Fibroblast of skin of left biceps (primary cell): ENCODE data around the gene GYS2.

Source experiments
- DNase-seq, 2 experiments: peaks; one replicate each; pipeline ENCODE4 v3.0.0-alpha.2; 2013; ENCODE audit warnings: low read depth in 2 of 2

Gene GYS2

DNA sequence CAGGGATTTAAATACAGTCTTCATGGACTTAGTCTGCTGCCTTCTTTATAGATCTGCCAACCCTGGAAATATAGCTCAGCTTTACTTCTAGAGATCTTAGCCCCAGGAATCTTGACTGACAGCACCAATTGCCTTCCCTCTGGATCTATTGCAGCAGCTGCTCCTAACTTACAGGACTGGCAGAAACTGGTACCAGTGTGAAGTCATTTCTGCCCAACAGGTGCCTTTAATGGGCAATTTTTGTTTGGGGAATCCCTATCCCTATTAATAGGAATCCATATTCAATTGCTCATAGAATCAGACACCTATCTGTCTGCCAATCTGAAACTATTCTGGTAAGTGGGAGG, 51.3 kb downstream of the GYS2 start:
- DNase-seq, result no peak

DNA sequence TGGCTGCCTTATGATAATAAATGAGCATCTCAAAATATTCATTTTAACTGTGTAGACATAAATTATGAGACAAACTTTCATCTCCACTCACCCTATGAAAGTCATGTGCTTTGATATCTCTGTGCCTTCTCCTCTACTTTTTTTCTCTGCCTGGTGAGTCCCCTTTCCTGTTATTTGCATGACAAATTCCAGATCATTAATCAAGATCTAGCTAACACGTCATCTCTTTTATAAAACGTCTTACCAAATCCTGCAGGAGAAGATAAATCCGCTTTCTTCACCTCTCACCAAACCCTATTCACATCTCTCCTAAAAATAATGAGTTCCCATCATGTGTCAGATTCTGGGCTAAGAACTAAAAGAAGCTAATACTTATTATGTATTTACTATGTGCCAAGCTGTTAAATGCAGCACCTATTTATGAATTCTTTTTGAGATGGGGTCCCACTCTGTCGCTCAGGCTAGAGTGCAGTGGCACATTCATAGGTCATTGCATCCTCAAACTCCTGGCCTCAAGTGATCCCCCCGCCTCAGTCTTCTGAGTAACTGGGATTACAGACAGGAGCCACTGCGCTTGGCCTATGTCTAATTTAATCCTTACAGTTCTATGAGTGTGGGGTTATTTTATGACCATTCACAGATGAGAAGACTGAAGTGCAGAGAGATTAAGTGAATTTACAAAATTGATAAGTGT, 51.9 kb downstream of the GYS2 start:
- no peak for DNase-seq

DNA sequence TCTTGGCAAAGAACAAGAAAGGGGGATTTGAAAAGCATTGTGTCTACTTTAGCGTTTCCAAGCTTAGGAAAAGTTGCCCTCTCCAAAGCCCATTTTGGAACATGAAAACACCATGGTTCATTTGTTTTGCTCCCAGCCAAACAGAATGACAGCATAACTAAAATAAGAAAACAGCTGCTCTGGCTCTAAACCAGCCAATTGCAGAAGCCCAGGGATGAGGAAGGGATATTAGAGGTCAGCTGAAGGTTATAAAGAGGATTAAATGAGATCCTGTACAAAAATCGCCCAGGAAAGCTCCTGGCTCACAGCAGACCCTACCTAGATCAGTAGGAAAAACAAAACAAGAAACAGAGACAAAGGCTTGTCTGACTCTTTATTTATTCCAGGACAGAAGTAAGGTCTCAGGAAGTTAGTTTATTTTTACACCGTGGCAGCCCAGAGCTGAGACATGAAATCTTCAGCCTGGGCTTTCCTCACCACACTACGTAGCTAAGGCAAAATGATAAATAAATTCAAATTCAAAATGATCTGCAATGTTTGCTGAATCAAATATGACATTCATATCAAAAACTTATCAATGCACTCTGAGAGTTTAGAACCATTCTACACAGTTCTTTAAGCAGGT, 52.7 kb downstream of the GYS2 start:
- DNase-seq, result no peak

DNA sequence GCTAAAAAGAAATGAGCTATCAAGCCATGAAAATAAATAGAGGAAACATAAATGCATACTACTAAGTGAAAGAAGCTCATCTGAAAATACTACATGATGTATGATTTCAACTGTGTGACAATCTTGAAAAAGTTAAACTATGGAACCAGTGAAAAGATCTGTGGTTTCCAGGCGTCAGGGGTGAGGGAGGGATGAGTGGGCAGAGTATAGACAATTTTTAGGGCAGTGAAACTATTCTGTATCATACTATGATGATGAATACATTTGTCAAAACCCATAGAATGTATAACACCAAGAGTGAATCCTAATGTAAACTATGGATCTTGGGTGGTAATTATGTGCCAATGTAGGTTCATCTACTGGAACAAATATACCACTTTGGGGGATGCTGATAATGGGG, 57.2 kb downstream of the GYS2 start:
- DNase-seq, result no peak

DNA sequence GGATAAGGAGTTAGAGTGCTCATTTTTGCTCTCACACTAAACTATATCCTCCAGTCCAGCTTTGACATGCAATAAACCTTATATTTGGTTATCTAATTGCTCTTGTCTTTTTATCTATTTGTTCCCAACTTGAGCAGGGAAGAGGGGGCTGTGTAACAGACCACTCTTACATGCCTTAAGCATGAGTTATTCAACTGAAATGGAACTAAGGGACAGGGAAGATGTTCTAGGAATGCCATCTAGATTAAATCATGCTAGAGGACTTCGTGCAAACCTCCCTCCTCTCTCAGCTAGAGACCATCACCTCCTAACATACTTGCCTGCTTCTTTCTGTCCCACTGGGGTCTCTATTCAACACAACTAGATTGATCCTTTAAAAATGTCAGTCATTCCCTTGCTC, 57.9 kb downstream of the GYS2 start:
- DNase-seq, result no peak

DNA sequence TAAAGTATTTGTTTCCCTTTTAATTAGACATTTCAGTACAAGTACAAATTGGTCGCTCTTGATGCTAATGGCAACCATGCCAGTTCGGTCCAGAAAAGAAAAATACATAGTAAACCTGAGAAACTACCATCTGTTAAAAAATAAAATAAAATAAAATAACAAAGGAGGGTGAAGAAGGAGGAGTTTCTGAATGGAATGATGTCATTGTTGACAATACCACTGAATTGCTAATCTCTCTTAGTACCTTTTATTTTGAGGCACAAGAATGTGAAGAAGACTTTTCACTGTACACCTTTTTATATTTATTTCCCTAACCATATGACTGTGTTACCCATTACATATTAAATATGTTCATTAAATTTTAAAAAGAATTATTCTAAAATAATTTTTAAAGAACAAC, 59.1 kb downstream of the GYS2 start:
- no peak for DNase-seq

DNA sequence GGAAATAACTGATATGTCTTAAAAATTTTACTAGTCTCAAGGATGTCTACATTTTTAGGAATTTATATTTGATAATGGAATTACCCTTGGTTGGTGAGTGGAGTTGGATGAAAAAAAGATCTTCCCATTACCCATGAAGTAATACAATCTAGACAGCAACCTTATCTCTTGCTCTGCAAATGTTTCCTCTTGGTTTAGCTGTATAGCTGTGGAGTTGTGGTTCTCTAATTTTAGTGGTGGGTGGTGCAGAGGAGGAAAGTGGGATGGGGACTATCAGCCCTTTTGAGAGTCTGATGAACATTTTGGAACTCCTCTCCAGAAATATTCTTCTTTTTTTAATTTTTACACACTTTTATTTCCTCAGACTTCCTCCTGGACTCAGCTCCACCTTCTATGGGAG, 61.5 kb downstream of the GYS2 start:
- no peak for DNase-seq

DNA sequence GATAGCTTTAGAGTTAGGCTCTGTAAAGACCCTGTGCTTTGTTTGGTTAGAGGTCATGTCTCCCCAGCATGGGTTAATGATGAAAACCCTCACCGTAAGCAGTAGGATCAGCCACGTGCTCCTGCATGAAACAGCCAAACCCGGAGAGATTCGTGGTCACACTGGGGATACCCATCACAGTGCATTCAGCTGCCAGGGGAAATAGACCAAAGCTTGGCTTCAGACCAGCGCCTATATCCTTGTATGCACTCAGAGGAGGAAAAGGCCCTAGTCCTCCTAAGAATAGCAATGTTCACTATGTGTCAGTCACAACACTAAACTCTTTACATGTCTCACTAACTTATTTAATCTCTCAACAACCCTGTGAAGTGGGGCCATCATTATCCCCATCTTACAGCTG, 62.2 kb downstream of the GYS2 start:
- no peak for DNase-seq

DNA sequence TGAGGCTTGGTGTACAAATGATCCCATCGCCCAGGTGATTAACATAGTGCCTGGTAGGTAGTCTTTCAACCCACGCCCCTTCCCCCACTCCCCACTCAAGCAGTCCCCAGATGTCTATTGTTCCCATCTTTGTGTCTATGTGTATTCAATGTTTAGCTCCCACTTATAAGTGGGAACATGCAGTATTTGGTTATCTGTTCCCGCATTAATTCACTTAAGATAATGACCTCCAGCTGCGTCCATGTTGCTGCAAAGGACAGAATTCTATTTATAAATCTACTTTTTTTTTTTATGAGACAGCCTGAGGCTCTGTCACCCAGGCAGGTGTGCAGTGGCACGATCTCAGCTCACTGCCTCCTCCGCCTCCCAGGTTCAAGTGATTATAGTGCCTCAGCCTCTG, 62.9 kb downstream of the GYS2 start:
- DNase-seq, result no peak

DNA sequence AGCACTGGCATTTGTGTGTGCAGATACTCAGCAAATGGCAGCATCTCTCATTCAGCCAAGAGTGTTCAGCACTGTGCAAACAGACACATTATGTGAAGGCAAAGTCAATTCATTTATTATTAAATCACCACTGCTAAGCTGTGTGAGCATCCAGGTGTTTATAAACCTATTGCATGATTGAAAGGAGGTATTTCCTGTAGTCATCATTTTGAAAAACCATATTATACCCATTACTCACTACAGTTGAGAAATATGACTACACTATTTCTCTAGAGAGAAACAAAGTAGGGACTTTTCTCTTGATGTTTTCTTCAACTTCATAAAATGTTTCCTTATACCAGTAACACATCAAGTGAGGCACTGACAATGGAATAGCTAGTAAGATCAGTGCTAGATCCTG, 64.8 kb downstream of the GYS2 start:
- no peak for DNase-seq

DNA sequence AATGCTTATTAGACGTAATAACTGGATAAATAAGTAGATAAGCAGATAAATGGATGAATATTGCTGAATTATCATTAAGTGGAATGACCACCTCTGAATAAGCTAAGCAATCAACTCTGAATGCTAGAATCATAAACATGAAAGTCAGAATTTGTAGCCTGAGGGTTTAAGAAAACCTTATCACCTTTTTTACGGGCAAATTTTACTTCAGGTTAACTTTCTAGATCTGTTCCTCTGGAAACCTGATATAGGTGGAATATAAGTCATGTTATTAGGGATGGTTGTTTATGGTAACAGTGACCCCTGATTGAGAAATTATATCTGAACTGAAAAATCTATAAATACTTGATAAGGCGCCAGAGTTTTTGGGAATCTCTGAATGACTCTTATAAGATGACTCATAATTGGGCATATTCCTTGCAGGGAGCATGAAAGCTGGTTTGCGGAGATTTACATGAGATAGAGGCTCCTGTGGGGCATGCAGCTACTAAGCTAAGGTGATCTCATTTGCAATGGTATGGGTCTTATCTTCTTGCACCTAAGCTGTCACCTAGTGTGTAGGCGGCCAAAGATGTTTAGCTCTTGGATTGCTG, 66.5 kb downstream of the GYS2 start:
- DNase-seq, result no peak

DNA sequence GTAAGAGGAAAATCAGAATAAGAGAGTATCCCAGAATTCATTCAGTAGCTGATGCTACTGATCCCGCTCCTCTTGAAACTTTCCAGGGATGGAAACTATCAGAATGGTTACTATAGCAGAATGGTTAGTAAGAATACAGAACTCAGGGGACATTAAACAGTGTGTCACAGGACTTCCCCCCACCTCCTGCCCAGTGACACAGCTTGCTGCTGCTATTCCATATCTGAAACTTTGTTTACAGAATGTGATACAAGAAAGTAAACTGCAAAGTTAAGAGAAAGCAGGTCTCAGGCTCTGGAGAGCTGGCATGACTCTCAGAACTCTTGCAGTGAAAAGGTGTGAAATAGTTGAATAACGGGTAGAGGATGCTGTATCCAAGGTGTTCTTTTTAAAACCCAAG, 75.2 kb downstream of the GYS2 start:
- no peak for DNase-seq

DNA sequence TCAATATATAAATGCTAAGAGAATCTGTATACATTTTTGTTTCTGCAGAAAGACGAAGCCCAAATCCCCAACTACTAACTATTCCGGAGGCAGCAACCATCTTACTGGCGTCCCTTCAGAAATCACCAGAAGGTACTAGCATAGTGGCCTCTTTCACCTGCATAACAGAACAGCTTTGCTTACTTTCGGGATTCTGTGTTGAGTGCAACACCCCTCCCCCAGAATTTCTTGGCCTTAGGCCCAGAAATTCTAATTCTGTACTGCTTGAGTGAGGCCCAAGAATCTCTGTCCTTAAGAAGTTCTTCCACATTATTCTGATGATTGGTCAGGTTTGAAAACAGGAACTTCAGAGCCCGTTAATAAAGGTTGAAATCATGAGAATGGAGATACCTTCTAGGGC, 75.7 kb downstream of the GYS2 start:
- DNase-seq, result no peak

DNA sequence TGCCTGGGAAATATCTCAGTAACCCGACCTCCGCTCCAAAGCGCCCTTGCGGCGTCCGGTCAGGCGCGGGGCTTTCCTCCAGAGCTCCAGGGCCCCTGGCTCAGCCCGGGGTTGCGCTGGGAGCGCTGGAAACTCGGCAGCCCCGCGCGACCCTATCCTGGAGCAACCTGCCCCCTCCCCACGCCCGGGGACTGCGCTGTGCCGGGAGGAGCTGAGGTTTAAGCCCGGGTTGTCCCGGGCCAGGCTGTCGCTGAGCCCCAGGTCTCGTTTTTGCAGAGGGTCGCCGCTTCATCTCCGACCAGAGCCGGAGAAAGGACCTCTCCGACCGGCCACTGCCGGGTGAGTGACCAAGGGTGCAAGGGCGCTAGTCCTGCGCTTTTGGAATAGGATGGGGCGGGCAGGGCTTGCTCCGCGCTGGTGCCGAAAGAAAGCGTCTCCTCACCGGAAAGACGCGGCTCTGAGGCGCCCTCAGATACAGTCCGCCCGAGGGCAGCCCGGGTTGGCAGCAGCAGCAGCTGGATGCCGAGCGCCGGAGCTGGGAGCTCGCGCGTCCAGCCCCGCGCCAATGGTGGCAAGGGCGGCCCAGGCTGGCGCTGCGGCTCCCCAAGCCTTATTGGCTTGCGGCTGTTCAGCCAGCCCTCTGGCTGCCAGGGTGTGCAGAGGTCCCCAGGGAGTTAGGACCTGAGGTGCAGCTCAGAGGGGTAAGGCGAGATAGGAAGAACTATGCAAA, 77.0 kb downstream of the GYS2 start:
- DNase-seq, result no peak

DNA sequence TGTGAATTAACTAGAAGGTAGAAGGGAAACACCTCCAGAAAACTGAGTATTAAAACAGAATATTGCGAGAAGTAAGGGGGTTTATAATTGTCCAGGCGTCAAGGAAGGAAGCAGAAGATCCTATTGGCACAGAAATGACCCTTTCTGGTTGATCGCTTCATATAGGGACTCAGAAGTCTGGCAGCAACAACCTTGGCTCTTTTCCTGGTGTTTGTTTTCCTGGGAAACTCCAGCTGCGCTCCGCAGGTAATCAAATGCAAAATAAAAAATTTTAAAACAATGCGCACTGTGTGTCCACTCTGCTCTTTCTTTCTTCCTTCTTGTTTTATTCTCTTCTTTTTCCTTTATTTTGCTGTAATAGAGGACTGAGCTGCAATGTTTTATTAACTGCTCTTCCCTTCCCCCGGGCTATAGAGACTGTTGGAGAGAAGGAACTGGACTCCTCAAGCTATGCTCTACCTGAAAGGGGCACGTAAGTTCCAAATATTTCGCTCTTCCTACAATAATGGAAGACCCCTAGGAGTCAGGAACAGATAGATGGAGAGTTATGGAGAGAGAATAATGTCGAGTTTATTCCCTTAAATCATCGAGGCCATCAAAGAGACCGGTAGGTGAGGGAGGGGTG, 77.8 kb downstream of the GYS2 start:
- no peak for DNase-seq

DNA sequence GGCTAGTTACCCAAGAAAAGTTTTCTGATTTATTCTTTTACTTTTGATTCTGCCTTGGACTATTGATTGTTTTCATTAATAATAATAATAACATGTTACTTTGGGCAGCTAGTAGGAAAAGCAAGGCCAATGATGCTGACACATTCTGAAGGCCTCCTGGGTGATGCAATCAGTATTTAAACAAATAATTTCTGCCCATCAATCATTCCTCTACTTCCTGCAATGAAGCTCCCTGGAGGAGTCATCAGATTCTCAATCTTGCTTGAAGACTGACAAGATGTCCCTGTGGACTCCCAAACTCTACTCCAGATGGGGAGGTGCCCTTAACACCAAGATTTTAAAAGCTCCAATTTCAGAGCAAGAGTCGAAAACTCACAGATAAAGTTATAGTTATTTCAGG, 78.6 kb downstream of the GYS2 start, which contains the start of gene SPX:
Gene SPX (plus strand): TSS at position 244 of the 400 bp plus-strand sequence. CDS start 177 bp downstream, outside the sequence.
- DNase-seq, result no peak

DNA sequence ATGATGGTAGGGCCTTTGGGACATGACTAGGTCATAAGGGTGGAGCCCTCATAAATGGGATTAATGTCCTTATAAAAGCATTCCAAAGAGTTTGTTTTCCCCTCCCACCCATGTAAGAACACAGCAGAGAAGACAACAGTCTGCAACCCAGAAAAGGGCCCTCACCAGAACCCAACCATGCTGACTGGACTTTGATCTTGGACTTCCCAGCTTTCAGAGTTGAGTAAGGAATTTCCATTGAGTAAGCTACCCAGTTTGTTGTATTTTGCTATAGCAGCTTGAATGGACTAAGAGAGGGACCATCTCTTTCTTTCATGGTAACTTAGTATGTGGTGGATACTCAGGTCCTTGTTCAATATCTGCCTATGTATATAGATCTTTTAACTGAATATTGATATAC, 81.5 kb downstream of the GYS2 start:
- DNase-seq, result no peak

DNA sequence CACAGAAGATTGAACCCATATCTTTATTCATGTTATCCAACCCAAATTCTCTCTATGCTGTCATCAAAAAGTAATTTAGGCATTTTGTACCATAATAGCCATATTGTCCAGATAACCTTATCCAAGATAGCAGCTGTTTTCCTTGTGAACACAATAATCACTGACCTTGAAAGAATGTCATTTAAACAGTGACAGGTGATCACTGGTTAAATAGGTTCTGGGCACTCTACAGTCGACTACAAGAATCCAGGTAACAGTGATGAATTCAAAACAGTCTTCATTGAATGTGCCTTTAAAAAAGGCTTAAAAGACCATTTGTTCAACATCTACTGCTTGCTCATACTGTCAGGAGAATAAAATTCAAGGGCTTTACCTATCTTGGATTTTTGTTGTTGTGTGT, 83.1 kb downstream of the GYS2 start:
- no peak for DNase-seq

DNA sequence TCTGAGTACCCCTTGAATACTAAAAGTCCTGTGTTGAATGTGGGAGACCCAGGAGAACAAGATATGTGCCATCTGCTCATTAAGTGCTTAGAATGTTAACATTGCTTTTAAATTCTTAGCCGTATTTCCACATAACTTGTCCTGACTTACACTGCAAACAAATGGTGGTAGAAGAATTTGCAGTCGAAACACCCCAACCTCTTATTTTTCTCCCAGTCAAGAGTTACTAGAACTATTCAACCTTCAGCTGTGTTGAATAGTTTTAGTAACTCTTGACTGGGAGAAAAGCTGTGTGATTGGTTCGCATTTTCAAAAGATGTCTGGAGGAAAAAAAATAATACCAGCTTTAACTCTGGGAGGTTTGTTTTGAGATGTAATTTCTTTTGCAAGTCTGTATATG, 86.2 kb downstream of the GYS2 start:
- no peak for DNase-seq

DNA sequence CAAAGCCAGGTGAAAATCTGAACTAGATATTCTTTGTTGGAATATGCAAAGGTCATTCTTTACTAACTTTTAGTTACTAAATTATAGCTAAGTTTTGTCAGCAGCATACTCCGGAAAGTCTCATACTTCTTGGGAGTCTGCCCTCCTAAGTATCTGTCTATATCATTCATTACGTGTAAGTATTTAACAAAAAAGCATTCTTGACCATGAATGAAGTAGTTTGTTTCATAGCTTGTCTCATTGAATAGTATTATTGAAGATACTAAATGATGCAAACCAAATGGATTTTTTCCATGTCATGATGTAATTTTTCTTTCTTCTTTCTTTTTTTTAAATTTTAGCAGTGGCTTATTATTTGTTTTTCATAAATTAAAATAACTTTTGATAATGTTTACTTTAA, 88.4 kb downstream of the GYS2 start:
- no peak for DNase-seq

DNA sequence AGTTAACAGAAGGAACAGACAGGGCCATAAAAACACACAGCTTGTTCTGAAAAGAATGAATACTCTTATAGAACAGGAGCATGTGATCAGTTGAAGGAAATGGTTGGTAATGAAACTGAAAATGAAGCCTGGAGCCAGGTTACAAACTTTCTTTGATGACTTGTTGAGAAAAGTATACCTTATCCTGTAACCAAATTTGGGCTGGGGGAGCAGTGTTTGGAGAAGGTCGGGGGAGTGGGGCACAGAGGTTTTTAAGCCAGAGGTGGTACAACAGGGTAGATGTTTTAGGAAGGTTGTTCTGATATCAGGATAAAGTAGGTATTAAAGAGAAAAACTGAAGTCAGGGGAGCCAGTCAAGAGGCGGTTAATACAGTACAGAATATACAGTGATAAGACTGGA, 94.9 kb downstream of the GYS2 start:
- DNase-seq, result no peak

DNA sequence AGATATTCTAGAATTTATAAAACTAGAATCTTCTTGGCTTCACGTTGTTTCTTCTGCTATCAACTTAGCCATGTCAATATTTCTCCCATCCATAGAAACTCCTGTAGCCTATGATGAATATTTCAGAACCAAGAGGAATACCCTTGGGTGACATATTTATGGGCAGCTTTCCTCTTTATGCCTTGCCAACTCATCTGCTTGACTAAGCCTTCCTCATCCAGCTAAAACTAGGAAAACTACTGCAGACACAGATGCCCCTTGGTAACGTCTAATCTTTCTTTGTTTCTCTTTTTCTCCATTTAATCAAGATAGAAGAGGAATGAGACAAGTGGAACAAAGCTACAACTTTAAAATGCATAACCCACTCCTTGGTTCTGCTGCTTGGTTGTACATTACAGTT, 96.8 kb downstream of the GYS2 start:
- DNase-seq, result no peak
